Esophagus muscularis mucosa (tissue), 4 donors: ENCODE data around the gene CIC. TPM values are rescaled to one million over a fixed set of nuclear protein-coding genes. Genes with fewer than 3 reads are reported as not detected.
A peak's percentile ranks its signal among the peaks of the same experiment; 100 is the strongest.
"Not testable (repeated sequence)": the region's sequence is repeated elsewhere in the genome, so short reads cannot be mapped to it uniquely, and the experiment has no call there.

Experiments
- DNase-seq: peaks from one replicate; pipeline ENCODE4 v3.0.0-alpha.2; 2017; ENCODE audit errors: extremely low spot score
- H3K27ac ChIP-seq, 4 donors: fragments of 200-600 bp; sonication (generic); replicated peaks in 1 of 4; 1 replicate in 3 of 4; 2 replicates in 1 of 4; pipeline ENCODE4 v1.5.1; 2016 to 2019; ENCODE audit warnings: mild to moderate bottlenecking in 1 of 4
- H3K27me3 ChIP-seq, 4 donors: fragments of 200-600 bp; sonication (generic); one replicate each; pipeline versions ENCODE4 v1.5.1 to v1.6.0; 2016 to 2019
- H3K36me3 ChIP-seq, 4 donors: fragments of 200-600 bp; sonication (generic); one replicate each; pipeline ENCODE4 v1.5.1; 2016 to 2019
- H3K4me1 ChIP-seq, 4 donors: fragments of 200-600 bp; sonication (generic); one replicate each; pipeline ENCODE4 v1.5.1; 2016 to 2019
- H3K4me3 ChIP-seq, 4 donors: fragments of 200-600 bp; sonication (generic); 1 replicate in 2 of 4; 2 replicates in 2 of 4; pipeline ENCODE4 v1.5.1; 2016 to 2019; ENCODE audit warnings: mild to moderate bottlenecking in 4 of 4, moderate library complexity in 1 of 4
- H3K9me3 ChIP-seq, 4 donors: fragments of 200-600 bp; sonication (generic); 1 replicate in 3 of 4; 2 replicates in 1 of 4; pipeline ENCODE4 v1.5.1; 2016 to 2019
- CTCF ChIP-seq, 3 experiments: fragments of 200-600 bp in 2 of 3; fragments of 450-650 bp in 1 of 3; sonication (generic) in 2 of 3; IDR thresholded peaks; one replicate each; pipeline ENCODE4 v1.5.1; 2017 to 2019; ENCODE audit warnings: antibody characterized with exemption in 3 of 3, mild to moderate bottlenecking in 2 of 3, moderate library complexity in 1 of 3
- EP300 ChIP-seq: sonication (generic); formaldehyde crosslinking; IDR thresholded peaks from one replicate; pipeline ENCODE4 v1.6.1; 2017; ENCODE audit warnings: antibody characterized with exemption
- POLR2A ChIP-seq: fragments of 450-650 bp; IDR thresholded peaks from one replicate; pipeline ENCODE4 v1.6.1; 2017; ENCODE audit warnings: antibody characterized with exemption, moderate library complexity, mild to moderate bottlenecking, low read depth
- POLR2AphosphoS5 ChIP-seq, 2 donors: sonication (generic); formaldehyde crosslinking; IDR thresholded peaks; one replicate each; pipeline ENCODE4 v1.6.1; 2017; ENCODE audit warnings: antibody characterized with exemption in 2 of 2
- WGBS: methylation state at CpG from one replicate; pipeline ENCODE4 v1.1.5; 2018; 5-methylcytosine and 5-hydroxymethylcytosine counted together
- intact Hi-C: fragments of 100-400 bp; cut with DNase I; formaldehyde crosslinking; loops from one replicate; pipeline ENCODE4 v1.15.1; 2023
- total RNA-seq, 4 donors: library from RNA; depleted of rRNA; stranded (reverse); fragments of >200 nt; gene quantifications; one replicate each; pipeline versions ENCODE4 v1.1.0 to v1.2.1, GENCODE V29; 2016

Gene CIC
- total RNA-seq, 4 donors from 2014 or later = 37.8 to 74.2 (median 56.3) TPM

- 64% methylated on average over 1 of the region's 1 CpG for WGBS
- Histone ChIP-seq H3K9me3 (no peaks in the 10 kb centered on the region), H3K4me1 (peaks cover 31 to 54% (median 43%) of the 10 kb centered on the region in 4 donors), H3K4me3 (no peak overlapping the region), H3K27ac (no peak overlapping the region), H3K36me3 (peaks cover 0 to 3% (median 0%) of the 10 kb centered on the region in 4 donors), H3K27me3 (peaks cover 9 to 18% (median 17%) of the 10 kb centered on the region in 4 donors)
- no peak for DNase-seq
- no peak for TF ChIP-seq POLR2A
- TF ChIP-seq POLR2AphosphoS5 (IDR thresholded peaks at IDR 0.05) = no peak
- TF ChIP-seq EP300 = no peak
- no peak for TF ChIP-seq CTCF (IDR thresholded peaks at IDR 0.05)
- intact Hi-C loops = loop anchor here (5.0 to 10.0 kb wide), 2 partner anchors 69 to 193 kb away; partner anchors contain the start of gene POU2F2
Measured at GRCh38 chr19:42328106-42328505, 59.1 kb downstream of the CIC start.

- intact Hi-C loops = loop anchor here (5.0 to 10.0 kb wide), 2 partner anchors 68 to 194 kb away; partner anchors contain the start of gene POU2F2
- peaks cover 0 to 11% (median 5%) of the 10 kb centered on the region in 4 donors for H3K36me3 ChIP-seq
- peaks cover 5 to 11% (median 10%) of the 10 kb centered on the region in 4 donors for H3K27me3 ChIP-seq
- no peak overlapping the region for H3K4me3 ChIP-seq
- DNase-seq = no peak
- H3K27ac ChIP-seq = no peak overlapping the region
- H3K9me3 ChIP-seq = no peaks in the 10 kb centered on the region
- 66% methylated on average over 2 of the region's 2 CpGs for WGBS
- TF ChIP-seq CTCF (IDR thresholded peaks at IDR 0.05) = no peak
- TF ChIP-seq POLR2A = no peak
- TF ChIP-seq EP300 = no peak
- TF ChIP-seq POLR2AphosphoS5 (IDR thresholded peaks at IDR 0.05) = no peak
- peaks cover 31 to 49% (median 40%) of the 10 kb centered on the region in 4 donors for H3K4me1 ChIP-seq
Measured at GRCh38 chr19:42328854-42329253, 59.8 kb downstream of the CIC start.

- H3K36me3 ChIP-seq = peaks cover 0 to 23% (median 17%) of the 10 kb centered on the region in 4 donors
- no peak for DNase-seq
- TF ChIP-seq EP300 (no peak), POLR2A (no peak), POLR2AphosphoS5 (IDR thresholded peaks at IDR 0.05) (no peak), CTCF (IDR thresholded peaks at IDR 0.05) (no peak)
- no peaks in the 10 kb centered on the region for H3K27me3 ChIP-seq
- peaks cover 20 to 37% (median 27%) of the 10 kb centered on the region in 4 donors for H3K4me1 ChIP-seq
- WGBS = 68% methylated on average over 2 of the region's 2 CpGs
- H3K27ac ChIP-seq = peak overlapping the region in 1 of 4 donors; percentile 4
- intact Hi-C loops = no loop called here
- no peaks in the 10 kb centered on the region for H3K9me3 ChIP-seq
- no peak overlapping the region for H3K4me3 ChIP-seq
Measured at GRCh38 chr19:42330241-42330711, 61.2 kb downstream of the CIC start.

GRCh38 chr19:42331333-42331732 lies 62.3 kb downstream of the CIC start:
- H3K27me3 ChIP-seq, H3K4me3 ChIP-seq, intact Hi-C loops, DNase-seq, H3K27ac ChIP-seq, H3K9me3 ChIP-seq: not testable (repeated sequence)
- peaks cover 17 to 31% (median 21%) of the 10 kb centered on the region in 4 donors for H3K4me1 ChIP-seq
- 85% methylated on average over 3 of the region's 3 CpGs for WGBS
- H3K36me3 ChIP-seq = peaks cover 3 to 31% (median 27%) of the 10 kb centered on the region in 4 donors

GRCh38 chr19:42332059-42332458 lies 63.0 kb downstream of the CIC start:
- no peak overlapping the region for H3K27ac ChIP-seq
- no peak for TF ChIP-seq EP300
- no peak for TF ChIP-seq POLR2A
- TF ChIP-seq POLR2AphosphoS5 (IDR thresholded peaks at IDR 0.05) = no peak
- no peak for TF ChIP-seq CTCF (IDR thresholded peaks at IDR 0.05)
- 82% methylated on average over 6 of the region's 6 CpGs for WGBS
- intact Hi-C loops = no loop called here
- no peaks in the 10 kb centered on the region for H3K27me3 ChIP-seq
- H3K36me3 ChIP-seq = peaks cover 10 to 39% (median 34%) of the 10 kb centered on the region in 4 donors
- DNase-seq = no peak
- no peaks in the 10 kb centered on the region for H3K9me3 ChIP-seq
- no peak overlapping the region for H3K4me3 ChIP-seq
- H3K4me1 ChIP-seq = peaks cover 9 to 23% (median 13%) of the 10 kb centered on the region in 4 donors
